Neural progenitor cell (in vitro differentiated cells): Measurements from ENCODE around the gene GPA33. TPM values are rescaled to one million over a fixed set of nuclear protein-coding genes. Genes with fewer than 3 reads are reported as not detected.
A peak's percentile ranks its signal among the peaks of the same experiment; 100 is the strongest.

Source experiments
- DNase-seq: peaks from one replicate; pipeline ENCODE4 v3.0.0-alpha.2; 2016; ENCODE audit warnings: low spot score
- H2AFZ ChIP-seq: fragments of 200-600 bp; sonication (generic); replicated peaks from 2 replicates; pipeline ENCODE4 v1.6.1; 2016; ENCODE audit warnings: antibody characterized with exemption
- H3F3A ChIP-seq: fragments of 200-600 bp; sonication (generic); 2 replicates; pipeline ENCODE4 v1.6.1; 2016; ENCODE audit warnings: antibody characterized with exemption, low read depth
- H3K27ac ChIP-seq: fragments of 200-600 bp; sonication (generic); 2 replicates; pipeline ENCODE4 v1.5.1; 2016; ENCODE audit warnings: mild to moderate bottlenecking
- H3K27me3 ChIP-seq: fragments of 200-600 bp; sonication (generic); 2 replicates; pipeline ENCODE4 v1.6.1; 2016; ENCODE audit warnings: mild to moderate bottlenecking, moderate library complexity
- H3K36me3 ChIP-seq: fragments of 200-600 bp; sonication (generic); 2 replicates; pipeline ENCODE4 v1.5.1; 2016
- H3K4me1 ChIP-seq: fragments of 200-600 bp; sonication (generic); 2 replicates; pipeline ENCODE4 v1.6.1; 2016; ENCODE audit warnings: mixed run types
- H3K4me2 ChIP-seq: fragments of 200-600 bp; sonication (generic); 2 replicates; pipeline ENCODE4 v1.6.1; 2016
- H3K4me3 ChIP-seq: fragments of 200-600 bp; sonication (generic); 2 replicates; pipeline ENCODE4 v1.5.1; 2016
- H3K79me2 ChIP-seq: fragments of 200-600 bp; sonication (generic); 2 replicates; pipeline ENCODE4 v1.6.1; 2016; ENCODE audit warnings: low read depth
- H3K9ac ChIP-seq: fragments of 200-600 bp; sonication (generic); 2 replicates; pipeline ENCODE4 v1.6.1; 2016
- H3K9me3 ChIP-seq: fragments of 200-600 bp; sonication (generic); 2 replicates; pipeline ENCODE4 v1.5.1; 2016; ENCODE audit warnings: low read depth
- H4K20me1 ChIP-seq: fragments of 200-600 bp; sonication (generic); 2 replicates; pipeline ENCODE4 v1.6.1; 2016; ENCODE audit warnings: low read depth
- H3K27ac Mint-ChIP-seq: 3 replicates; pipeline ENCODE4 v1.8.0; 2021; ENCODE audit warnings: mixed read lengths
- H3K27me3 Mint-ChIP-seq: 2 replicates; pipeline ENCODE4 v1.8.0; 2022; ENCODE audit warnings: low read depth, mild to moderate bottlenecking, inconsistent platforms, moderate library complexity, mixed read lengths; ENCODE audit not compliant: insufficient read depth
- H3K36me3 Mint-ChIP-seq: 3 replicates; pipeline ENCODE4 v1.8.0; 2021; ENCODE audit warnings: mixed read lengths
- H3K4me1 Mint-ChIP-seq: 3 replicates; pipeline ENCODE4 v1.8.0; 2021; ENCODE audit warnings: mixed read lengths
- H3K4me3 Mint-ChIP-seq: 3 replicates; pipeline ENCODE4 v1.8.0; 2021; ENCODE audit warnings: mild to moderate bottlenecking, moderate library complexity, mixed read lengths
- H3K9me3 Mint-ChIP-seq: 3 replicates; pipeline ENCODE4 v1.8.0; 2020; ENCODE audit warnings: mixed read lengths
- CTCF ChIP-seq: fragments of 200-600 bp; sonication (generic); IDR thresholded peaks from 2 replicates; pipeline ENCODE4 v1.5.1; 2017; ENCODE audit warnings: antibody characterized with exemption, mild to moderate bottlenecking
- EZH2 ChIP-seq: fragments of 200-600 bp; sonication (generic); IDR thresholded peaks from 2 replicates; pipeline ENCODE4 v1.6.1; 2017; ENCODE audit warnings: antibody characterized with exemption, mild to moderate bottlenecking, moderate library complexity
- EZH2phosphoT487 ChIP-seq: fragments of 200-600 bp; sonication (generic); IDR thresholded peaks from 2 replicates; pipeline ENCODE4 v1.6.1; 2017; ENCODE audit warnings: antibody characterized with exemption
- total RNA-seq: library from RNA; depleted of rRNA; stranded (reverse); fragments of >200 nt; gene quantifications from 2 replicates; pipeline ENCODE4 v1.2.3, GENCODE V29; 2015; ENCODE audit warnings: low replicate concordance

Gene GPA33
- total RNA-seq, 1 donor from 2014 or later: 0.52 TPM

GRCh38 chr1:167122121-167122480 is 31.9 kb upstream of the GPA33 start:
- H2AFZ ChIP-seq: peak overlapping the region; percentile 93
- peaks cover 4% of the 10 kb centered on the region for H3K36me3 Mint-ChIP-seq
- no peak overlapping the region for H3K4me3 ChIP-seq
- H3K4me1 Mint-ChIP-seq: peaks cover 11% of the 10 kb centered on the region
- H3F3A ChIP-seq: peaks cover 15% of the 10 kb centered on the region
- peaks cover 25% of the 10 kb centered on the region for H3K27me3 ChIP-seq
- peak overlapping the region; percentile 78 for H3K4me2 ChIP-seq
- no peaks in the 10 kb centered on the region for H3K9me3 ChIP-seq
- H3K4me3 Mint-ChIP-seq: no peak overlapping the region
- H3K27ac ChIP-seq: no peak overlapping the region
- no peaks in the 10 kb centered on the region for H3K79me2 ChIP-seq
- peaks cover 14% of the 10 kb centered on the region for H3K4me1 ChIP-seq
- DNase-seq: no peak
- no peaks in the 10 kb centered on the region for H4K20me1 ChIP-seq
- peaks cover 4% of the 10 kb centered on the region for H3K27me3 Mint-ChIP-seq
- no peaks in the 10 kb centered on the region for H3K36me3 ChIP-seq
- H3K9ac ChIP-seq: no peak overlapping the region
- H3K27ac Mint-ChIP-seq: no peak overlapping the region
- TF ChIP-seq EZH2phosphoT487 (no peak), CTCF (no peak), EZH2 (no peak)
- peaks cover 5% of the 10 kb centered on the region for H3K9me3 Mint-ChIP-seq

GRCh38 chr1:167121375-167122120 is 31.4 kb upstream of the GPA33 start:
- H3K79me2 ChIP-seq: no peaks in the 10 kb centered on the region
- no peak overlapping the region for H3K27ac ChIP-seq
- H3K4me3 Mint-ChIP-seq: peak overlapping the region; percentile 55
- DNase-seq: peak; percentile 67
- peaks cover 15% of the 10 kb centered on the region for H3F3A ChIP-seq
- H4K20me1 ChIP-seq: no peaks in the 10 kb centered on the region
- H3K4me2 ChIP-seq: peak overlapping the region; percentile 78
- peaks cover 5% of the 10 kb centered on the region for H3K9me3 Mint-ChIP-seq
- TF ChIP-seq EZH2 (peak; percentile 59), EZH2phosphoT487 (peak; percentile 21), CTCF (no peak)
- H3K36me3 Mint-ChIP-seq: peaks cover 4% of the 10 kb centered on the region
- H3K4me3 ChIP-seq: peak overlapping the region; percentile 44
- no peak overlapping the region for H3K27ac Mint-ChIP-seq
- H3K27me3 Mint-ChIP-seq: peaks cover 3% of the 10 kb centered on the region
- H2AFZ ChIP-seq: peak overlapping the region; percentile 93
- peaks cover 25% of the 10 kb centered on the region for H3K27me3 ChIP-seq
- no peak overlapping the region for H3K9ac ChIP-seq
- H3K4me1 ChIP-seq: peaks cover 14% of the 10 kb centered on the region
- H3K36me3 ChIP-seq: no peaks in the 10 kb centered on the region
- H3K4me1 Mint-ChIP-seq: peaks cover 11% of the 10 kb centered on the region
- H3K9me3 ChIP-seq: no peaks in the 10 kb centered on the region

GRCh38 chr1:167120899-167121298 is 30.7 kb upstream of the GPA33 start:
- Histone ChIP-seq H3K4me1 (peaks cover 14% of the 10 kb centered on the region), H3K36me3 (no peaks in the 10 kb centered on the region), H3K4me2 (peak overlapping the region; percentile 78), H3F3A (peaks cover 15% of the 10 kb centered on the region), H3K9ac (no peak overlapping the region), H3K9me3 (no peaks in the 10 kb centered on the region), H4K20me1 (no peaks in the 10 kb centered on the region), H2AFZ (peak overlapping the region; percentile 93), H3K79me2 (no peaks in the 10 kb centered on the region), H3K27me3 (peaks cover 25% of the 10 kb centered on the region), H3K27ac (no peak overlapping the region), H3K4me3 (peak overlapping the region; percentile 44)
- peaks cover 11% of the 10 kb centered on the region for H3K4me1 Mint-ChIP-seq
- H3K36me3 Mint-ChIP-seq: peaks cover 4% of the 10 kb centered on the region
- H3K4me3 Mint-ChIP-seq: no peak overlapping the region
- H3K27ac Mint-ChIP-seq: no peak overlapping the region
- peaks cover 2% of the 10 kb centered on the region for H3K27me3 Mint-ChIP-seq
- peaks cover 2% of the 10 kb centered on the region for H3K9me3 Mint-ChIP-seq
- DNase-seq: no peak
- TF ChIP-seq CTCF (no peak), EZH2phosphoT487 (no peak), EZH2 (no peak)
